Measurements from ENCODE around the gene SLCO4A1.
"Not testable (repeated sequence)": the region's sequence is repeated elsewhere in the genome, so short reads cannot be mapped to it uniquely, and the experiment has no call there.

SLCO4A1 gene

DNA sequence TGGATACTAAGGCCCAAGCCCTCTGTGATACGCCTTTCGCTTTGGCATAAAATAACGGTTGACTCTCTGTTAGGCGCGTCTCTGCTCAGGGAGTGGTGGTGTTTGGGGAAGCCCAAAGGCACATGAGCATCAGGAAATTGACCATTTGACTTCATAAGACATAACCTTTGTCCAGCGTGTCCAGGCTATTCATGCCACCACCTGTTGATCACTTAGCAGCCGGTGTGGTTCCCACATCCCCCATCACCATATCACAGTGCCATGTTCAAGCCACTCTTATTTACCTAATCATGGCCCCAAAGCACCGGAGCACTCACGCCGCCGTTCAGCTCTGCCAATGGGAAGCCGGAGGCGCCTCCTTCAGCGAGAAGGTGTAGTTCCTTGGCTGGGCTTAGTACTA lies 27.9 kb downstream of the SLCO4A1 start:
- no peak for TF ChIP-seq GATA1 (IDR thresholded peaks at IDR 0.05; ENCODE audit: low read depth, low read length)
- no peak for TF ChIP-seq POLR2A (IDR thresholded peaks at IDR 0.05; ENCODE audit: low read length)
- DNase-seq = no peak

DNA sequence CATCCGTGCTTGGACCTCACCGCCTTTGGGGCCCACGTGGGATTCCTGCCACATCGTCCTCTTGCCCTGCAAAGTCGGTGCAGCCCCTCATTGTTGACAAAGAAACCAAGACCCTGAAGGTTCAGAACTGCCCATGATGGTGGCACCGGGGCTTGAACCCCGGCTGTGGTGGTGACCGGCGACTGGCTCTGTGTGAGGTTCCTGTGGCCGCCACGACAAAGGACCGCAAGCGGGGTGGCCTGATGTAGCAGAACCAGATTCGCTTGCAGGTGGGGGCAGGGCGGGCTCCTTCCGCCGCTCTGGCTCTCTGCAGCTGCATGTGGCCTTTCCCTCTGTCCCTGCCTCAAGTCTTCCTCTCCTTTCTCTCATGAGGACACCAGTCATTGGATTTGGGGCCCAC lies 28.7 kb downstream of the SLCO4A1 start:
- no peak for TF ChIP-seq POLR2A (IDR thresholded peaks at IDR 0.05; ENCODE audit: low read length)
- TF ChIP-seq GATA1 (IDR thresholded peaks at IDR 0.05; ENCODE audit: low read depth, low read length) = no peak
- no peak for DNase-seq

DNA sequence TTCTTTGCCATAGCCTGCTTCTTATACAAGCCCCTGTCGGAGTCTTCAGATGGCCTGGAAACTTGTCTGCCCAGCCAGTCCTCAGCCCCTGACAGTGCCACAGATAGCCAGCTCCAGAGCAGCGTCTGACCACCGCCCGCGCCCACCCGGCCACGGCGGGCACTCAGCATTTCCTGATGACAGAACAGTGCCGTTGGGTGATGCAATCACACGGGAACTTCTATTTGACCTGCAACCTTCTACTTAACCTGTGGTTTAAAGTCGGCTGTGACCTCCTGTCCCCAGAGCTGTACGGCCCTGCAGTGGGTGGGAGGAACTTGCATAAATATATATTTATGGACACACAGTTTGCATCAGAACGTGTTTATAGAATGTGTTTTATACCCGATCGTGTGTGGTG lies 29.5 kb downstream of the SLCO4A1 start:
- no peak for DNase-seq
- TF ChIP-seq POLR2A (IDR thresholded peaks at IDR 0.05; ENCODE audit: low read length) (no peak), GATA1 (IDR thresholded peaks at IDR 0.05; ENCODE audit: low read depth, low read length) (no peak)

DNA sequence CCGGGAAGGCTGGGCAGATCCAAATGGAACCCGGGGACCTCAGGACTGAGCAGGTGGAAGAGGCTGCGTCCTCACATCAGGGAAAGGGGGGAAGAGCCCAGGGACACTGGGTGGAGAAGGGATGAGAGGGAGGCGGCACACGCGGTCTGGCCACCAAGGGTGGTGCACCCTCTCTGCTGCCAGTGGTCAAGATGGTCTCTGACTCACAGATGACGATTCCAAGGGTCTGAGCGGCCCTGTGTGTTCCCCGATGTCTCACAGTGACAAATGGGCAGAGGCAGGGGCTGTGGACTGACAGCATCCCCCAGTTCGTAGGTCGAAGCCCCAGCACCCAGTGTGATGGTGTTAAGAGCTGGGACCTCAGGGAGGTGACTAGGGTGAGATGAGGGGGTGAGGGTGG lies 32.1 kb downstream of the SLCO4A1 start:
- TF ChIP-seq GATA1 (IDR thresholded peaks at IDR 0.05; ENCODE audit: low read depth, low read length) (no peak), POLR2A (IDR thresholded peaks at IDR 0.05; ENCODE audit: low read length) (no peak)
- DNase-seq = no peak

DNA sequence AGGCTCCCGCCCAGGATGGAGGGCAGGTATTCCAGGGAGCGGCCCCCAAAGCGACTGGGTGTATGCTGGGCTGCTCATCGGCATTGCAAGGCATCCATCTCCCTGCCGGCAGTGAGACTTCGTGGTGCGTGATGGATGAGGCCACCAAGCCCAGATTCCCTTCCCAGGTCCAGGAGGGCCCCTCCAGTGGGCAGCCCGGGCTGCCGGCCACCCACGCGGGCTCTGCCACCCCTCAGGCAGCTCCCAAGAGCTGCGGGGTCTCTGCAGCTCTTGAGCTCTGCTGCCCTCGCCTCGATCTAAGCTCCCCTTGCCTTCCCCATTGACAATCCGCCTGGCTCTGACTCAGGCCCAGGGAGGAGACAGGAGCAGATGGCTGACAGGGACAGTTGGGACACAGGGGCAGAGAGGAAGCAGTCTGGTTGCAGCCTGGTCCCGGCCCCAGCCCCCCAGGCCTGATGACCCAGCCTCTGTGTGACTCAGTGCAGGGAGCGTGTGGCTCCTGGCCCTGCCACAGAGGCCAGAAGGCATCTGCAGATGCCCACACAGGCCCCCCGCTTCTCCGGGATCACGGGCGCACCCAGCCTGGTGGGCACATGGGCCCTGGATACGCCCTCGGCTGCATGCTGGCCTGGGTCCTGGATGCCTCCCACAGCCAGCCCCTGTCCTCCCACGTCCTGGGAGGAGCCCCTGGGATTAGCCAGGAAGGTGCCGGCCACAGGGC lies 33.0 kb downstream of the SLCO4A1 start:
- TF ChIP-seq GATA1 (IDR thresholded peaks at IDR 0.05; ENCODE audit: low read depth, low read length) = no peak
- TF ChIP-seq POLR2A (IDR thresholded peaks at IDR 0.05; ENCODE audit: low read length) = no peak
- no peak for DNase-seq

DNA sequence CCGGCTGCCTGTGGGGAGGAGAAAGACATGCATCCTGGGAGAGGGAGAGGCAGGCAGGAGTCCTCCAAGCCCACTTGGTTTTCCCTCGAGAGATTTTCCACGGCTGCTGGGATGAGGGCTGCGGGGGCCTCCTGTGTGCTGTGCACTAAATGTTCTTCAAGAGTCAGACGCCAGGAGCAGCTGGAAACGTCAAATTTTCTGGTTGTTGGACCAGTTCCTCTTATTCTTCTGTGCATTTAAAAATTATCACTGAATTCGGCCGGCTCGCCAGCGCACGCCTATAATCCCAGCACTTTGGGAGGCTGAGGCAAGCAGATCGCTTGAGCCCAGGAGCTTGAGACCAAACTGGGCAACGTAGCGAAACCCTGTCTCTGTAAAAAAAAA lies 33.6 kb downstream of the SLCO4A1 start:
- DNase-seq = no peak
- TF ChIP-seq POLR2A (IDR thresholded peaks at IDR 0.05; ENCODE audit: low read length) (no peak), GATA1 (IDR thresholded peaks at IDR 0.05; ENCODE audit: low read depth, low read length) (no peak)

DNA sequence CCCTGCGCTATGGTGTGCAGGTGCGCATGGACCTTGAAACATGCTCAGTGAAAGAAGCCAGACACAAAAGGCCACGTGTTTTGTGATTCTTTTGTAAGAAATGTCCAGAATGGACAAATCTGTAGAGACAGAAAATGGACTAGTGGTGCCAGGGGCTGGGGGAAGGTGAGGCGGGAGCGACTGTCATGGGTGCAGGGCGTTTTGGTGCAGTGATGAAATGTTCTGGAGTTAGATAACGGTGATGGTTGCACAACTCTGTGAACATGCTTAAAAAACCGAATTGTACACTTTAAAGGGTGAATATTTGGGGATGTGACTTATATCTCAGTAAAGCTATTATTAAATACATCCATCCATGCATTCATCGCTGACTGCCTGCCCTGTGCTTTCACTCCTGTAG lies 34.7 kb downstream of the SLCO4A1 start:
- DNase-seq = no peak
- TF ChIP-seq POLR2A (IDR thresholded peaks at IDR 0.05; ENCODE audit: low read length) (no peak), GATA1 (IDR thresholded peaks at IDR 0.05; ENCODE audit: low read depth, low read length) (no peak)

DNA sequence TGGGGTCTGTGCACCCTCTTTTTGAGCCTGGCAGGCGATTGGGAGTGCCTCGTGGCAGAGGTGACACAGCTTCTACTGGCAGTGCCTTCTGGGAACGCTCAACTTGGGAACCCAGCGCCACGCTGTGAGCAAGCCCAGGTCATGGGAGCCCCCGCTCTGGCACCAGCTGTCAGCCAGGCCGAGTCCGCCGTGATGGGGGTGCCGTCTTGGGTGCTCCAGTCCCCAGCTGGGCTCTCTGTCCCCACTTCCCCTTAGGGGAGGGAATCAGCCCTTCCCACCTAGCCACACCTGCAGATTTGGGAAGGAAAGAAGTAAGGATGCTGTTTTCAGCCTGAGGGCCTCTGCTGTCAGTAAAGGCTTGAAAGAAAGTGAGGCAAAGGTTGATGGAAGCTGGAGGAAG lies 35.4 kb downstream of the SLCO4A1 start:
- no peak for TF ChIP-seq POLR2A (IDR thresholded peaks at IDR 0.05; ENCODE audit: low read length)
- TF ChIP-seq GATA1 (IDR thresholded peaks at IDR 0.05; ENCODE audit: low read depth, low read length) = no peak
- no peak for DNase-seq

DNA sequence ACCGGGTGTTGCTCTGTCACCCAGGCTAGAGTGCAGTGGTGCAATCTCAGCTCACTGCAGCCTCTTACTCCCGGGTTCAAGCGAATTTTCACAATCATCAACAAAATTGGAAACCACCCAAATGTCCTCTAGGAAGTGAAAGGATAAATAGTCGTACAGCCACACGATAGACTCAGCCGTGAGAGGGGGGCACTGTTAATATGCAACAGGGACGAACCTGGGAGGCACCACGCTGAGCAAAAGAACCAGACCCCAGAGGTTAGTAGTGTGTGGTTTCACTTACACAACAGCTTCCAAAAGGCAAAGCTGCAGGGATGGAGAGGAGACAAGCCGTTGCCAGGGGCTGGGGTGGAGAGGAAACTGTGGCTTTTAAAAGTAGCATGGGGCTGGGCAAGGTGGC lies 36.2 kb downstream of the SLCO4A1 start:
- DNase-seq = no peak

DNA sequence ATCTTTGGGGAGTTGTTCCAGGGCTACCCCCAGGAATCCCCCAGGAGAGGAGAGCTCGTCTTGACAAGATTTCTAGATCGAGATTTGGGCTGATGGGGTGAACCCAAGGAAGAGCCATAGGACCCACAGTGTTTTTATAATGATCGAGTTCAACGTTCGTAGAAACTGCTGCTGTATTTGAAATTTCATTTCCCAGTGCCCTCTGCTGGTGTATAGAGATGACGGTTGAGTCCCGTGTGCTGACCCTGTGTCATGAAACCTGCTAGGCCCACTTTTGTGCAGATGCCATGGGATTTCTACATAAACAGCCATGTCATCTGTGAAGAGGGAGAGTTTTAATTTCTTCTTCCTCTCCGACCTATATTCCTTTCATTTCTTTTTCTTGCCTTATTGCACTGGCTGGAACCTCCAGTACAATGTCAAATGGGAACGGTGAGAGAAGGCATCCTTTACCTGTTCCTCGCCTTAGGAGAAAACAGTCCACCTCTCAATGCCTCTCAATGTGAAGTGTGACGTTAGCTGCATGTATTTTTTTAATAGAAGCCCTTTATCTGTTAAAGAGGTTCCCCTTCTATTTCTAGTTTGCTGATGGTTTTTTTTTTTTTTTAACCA lies 37.8 kb downstream of the SLCO4A1 start:
- no peak for TF ChIP-seq POLR2A (IDR thresholded peaks at IDR 0.05; ENCODE audit: low read length)
- TF ChIP-seq GATA1 (IDR thresholded peaks at IDR 0.05; ENCODE audit: low read depth, low read length) = no peak
- no peak for DNase-seq

More for the DNA sequence above, 36.2 kb downstream of the SLCO4A1 start:
- TF ChIP-seq GATA1 (IDR thresholded peaks at IDR 0.05; ENCODE audit: low read depth, low read length) (no peak), POLR2A (IDR thresholded peaks at IDR 0.05; ENCODE audit: low read length) (no peak)

DNA sequence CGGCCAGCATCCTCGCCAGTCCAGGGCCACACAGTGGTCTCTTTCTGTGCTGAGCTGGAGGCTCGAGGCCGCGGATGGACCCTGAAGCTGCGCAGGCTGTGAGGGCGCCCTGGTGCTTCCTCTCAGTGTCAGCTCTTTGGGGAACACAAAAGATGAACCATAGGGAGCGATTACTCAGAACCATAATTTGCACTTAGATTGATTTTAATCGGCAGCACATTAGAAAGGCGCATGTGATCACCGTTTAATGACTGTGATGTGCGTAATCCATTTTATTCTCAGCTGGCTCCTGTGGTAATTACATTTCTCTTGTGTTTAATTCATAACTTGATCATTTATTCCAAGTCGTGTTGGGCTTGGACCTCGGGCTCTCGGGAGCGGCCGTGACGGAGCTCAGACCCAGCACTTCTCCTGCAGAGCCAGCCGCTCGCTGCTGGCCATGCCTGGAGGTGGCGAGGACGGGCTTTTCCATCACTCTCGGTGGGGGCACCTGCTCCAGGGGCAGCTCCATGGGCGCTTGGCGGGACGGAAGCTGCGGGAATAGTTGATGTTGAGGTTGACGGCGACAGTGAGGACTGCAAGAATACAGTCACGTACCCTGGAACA lies 40.7 kb downstream of the SLCO4A1 start:
- DNase-seq = no peak
- no peak for TF ChIP-seq GATA1 (IDR thresholded peaks at IDR 0.05; ENCODE audit: low read depth, low read length)
- no peak for TF ChIP-seq POLR2A (IDR thresholded peaks at IDR 0.05; ENCODE audit: low read length)

DNA sequence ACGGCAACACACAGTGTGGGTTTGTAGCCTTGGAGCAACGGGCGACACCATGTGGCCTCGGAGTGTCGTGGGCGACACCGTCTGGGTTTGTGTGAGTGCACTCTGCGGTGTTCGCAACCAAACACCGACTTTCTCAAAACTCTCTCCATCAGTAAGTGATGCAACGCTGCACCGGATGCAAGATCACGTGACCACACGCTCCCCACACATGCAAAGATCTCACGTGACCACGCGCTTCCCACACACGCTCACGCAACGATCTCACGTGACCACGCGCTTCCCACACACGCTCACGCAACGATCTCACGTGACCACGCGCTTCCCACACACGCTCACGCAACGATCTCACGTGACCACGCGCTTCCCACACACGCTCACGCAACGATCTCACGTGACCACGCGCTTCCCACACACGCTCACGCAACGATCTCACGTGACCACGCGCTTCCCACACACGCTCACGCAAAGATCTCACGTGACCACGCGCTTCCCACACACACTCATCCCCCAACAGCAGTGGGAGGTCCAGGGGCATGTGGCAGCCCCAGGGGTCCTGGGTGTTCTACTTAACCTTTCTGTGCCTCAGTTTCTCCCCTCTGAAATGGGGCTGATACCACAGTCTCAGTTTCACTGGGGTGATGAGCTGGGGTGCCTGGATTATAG lies 41.5 kb downstream of the SLCO4A1 start:
- DNase-seq = not testable (repeated sequence)

DNA sequence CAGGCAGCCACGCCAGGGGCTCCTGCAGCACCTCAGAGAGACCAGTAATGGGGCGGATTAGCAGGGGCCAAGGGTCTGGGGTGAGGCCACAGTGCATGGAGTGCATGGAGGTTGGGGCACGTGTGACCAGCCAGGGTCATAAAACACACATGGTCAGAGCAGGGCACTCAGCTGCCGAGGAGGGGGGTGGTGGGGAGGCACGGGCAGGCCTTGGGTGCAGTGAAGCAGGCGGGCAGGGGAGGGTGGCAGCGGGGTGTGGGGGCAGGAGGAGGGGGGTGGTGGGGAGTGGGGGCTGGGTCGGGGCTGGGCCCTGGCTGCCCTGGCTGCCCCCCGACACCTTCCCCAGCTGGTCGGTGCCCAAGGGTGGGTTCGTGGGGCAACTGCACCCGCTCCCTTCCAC lies 42.7 kb downstream of the SLCO4A1 start:
- TF ChIP-seq POLR2A (IDR thresholded peaks at IDR 0.05; ENCODE audit: low read length) = no peak
- TF ChIP-seq GATA1 (IDR thresholded peaks at IDR 0.05; ENCODE audit: low read depth, low read length) = no peak
- DNase-seq = no peak

DNA sequence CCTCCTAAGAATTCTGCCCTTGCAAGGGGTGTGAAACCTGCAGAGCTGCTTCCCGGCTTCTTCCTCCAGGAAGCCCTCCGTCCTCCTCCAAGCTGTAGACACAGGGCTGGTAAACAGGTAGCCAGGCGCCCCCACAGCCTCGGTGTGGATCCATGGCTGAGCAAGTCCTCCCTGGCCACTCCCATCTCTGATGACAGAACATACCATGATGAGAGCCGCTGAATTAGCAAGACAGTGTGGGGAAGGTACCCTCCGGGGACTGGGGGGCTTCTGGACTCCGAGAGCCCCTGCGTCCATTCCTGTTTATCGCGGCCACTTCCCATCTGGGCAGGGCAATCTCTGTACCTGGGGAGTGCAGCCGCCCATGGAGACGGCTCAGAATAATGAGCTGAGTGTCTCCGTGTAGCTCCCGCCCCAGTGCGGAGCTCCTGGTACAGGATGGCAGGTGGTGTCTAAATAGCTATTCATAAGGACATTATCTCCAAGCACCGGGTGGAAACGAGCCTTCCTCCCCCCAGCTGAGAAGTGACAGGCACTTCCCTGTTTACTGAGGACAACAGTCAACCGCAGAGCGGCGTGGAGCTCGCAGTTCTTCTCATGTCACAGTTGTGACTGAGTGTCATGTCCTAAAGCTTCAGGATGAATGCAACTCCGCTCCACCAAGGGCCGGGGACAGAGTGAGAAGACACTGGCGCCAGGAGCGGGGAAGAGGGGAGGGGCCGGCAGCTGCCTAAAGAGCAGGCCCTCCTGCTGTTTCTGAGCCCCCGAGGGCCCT lies 43.7 kb downstream of the SLCO4A1 start:
- TF ChIP-seq GATA1 (IDR thresholded peaks at IDR 0.05; ENCODE audit: low read depth, low read length) (no peak), POLR2A (IDR thresholded peaks at IDR 0.05; ENCODE audit: low read length) (no peak)
- peak; percentile 22 to 29 for DNase-seq
